ENCODE data around the gene SETD7. TPM values are rescaled to one million over a fixed set of nuclear protein-coding genes. Genes with fewer than 3 reads are reported as not detected.

SETD7 gene
- total and polyA plus RNA-seq, 2 donors (not counting 3 experiments of a cell fraction or from before 2014, with no cell fraction given), result 18.8 to 39.9 TPM

GRCh38 chr4:139528377-139529005 lies 27.5 kb downstream of the SETD7 start:
- H3K27ac ChIP-seq (ENCODE audit: insufficient read depth, low read depth, low read length), result no peak overlapping the region

More at GRCh38 chr4:139528377-139529005, 27.5 kb downstream of the SETD7 start:
- Histone ChIP-seq H3K4me2 (ENCODE audit: insufficient read depth, low read length) (no peak overlapping the region), H3K36me3 (ENCODE audit: control insufficient read depth in 2 of 2, extremely low read depth in 1 of 2, insufficient read depth in 2 of 2, low read length in 2 of 2) (peaks cover 7 to 15% of the 10 kb centered on the region in 2 experiments), H3K79me2 (ENCODE audit: control insufficient read depth, insufficient read depth, low read length) (no peaks in the 10 kb centered on the region), H3K27me3 (ENCODE audit: control insufficient read depth in 2 of 2, insufficient read depth in 2 of 2, low read length in 2 of 2) (no peaks in the 10 kb centered on the region), H4K20me1 (replicated peaks; ENCODE audit: control insufficient read depth, extremely low read depth, insufficient read depth, low read length) (no peaks in the 10 kb centered on the region), H3K9me1 (replicated peaks; ENCODE audit: control insufficient read depth, extremely low read depth, insufficient read depth, low read length) (no peaks in the 10 kb centered on the region), H3K4me1 (ENCODE audit: control insufficient read depth, extremely low read depth, insufficient read depth, low read length) (no peaks in the 10 kb centered on the region), H2AFZ (ENCODE audit: low read depth, low read length) (no peak overlapping the region), H3K9me3 (replicated peaks; ENCODE audit: control insufficient read depth, insufficient read depth, low read length) (no peaks in the 10 kb centered on the region), H3K9ac (replicated peaks; ENCODE audit: extremely low read depth, insufficient read depth, low read length) (no peak overlapping the region), H3K4me3 (replicated peaks in 1 of 3; ENCODE audit: insufficient read depth in 1 of 3, low read depth in 1 of 3, low read length in 3 of 3) (no peak overlapping the region)
- no TSS peak for BruUV-seq (replicated peaks)
- dilution Hi-C loops (cut with MboI; ENCODE audit: extremely low pct_ligation_motif_present, low sequenced_read_pairs) (no loop called here), intact Hi-C loops (cut with micrococcal nuclease) (no loop called here)
- TF ChIP-seq CTCF (IDR thresholded peaks at IDR 0.05; ENCODE audit: extremely low read depth in 1 of 2, insufficient read depth in 1 of 2, low read depth in 1 of 2, low read length in 2 of 2), result no peak
- no peak for TF ChIP-seq EZH2 (IDR thresholded peaks at IDR 0.05; ENCODE audit: borderline replicate concordance, low read depth, low read length, severe bottlenecking)
- POLR2A ChIA-PET, result no interaction called here
- FAIRE-seq (no peak), DNase-seq (ENCODE audit: low read depth, low spot score) (no peak)
- CTCF ChIA-PET, result interaction anchor here (1.5 to 1.6 kb wide), 2 partner anchors 19 to 498 kb away, joined by 5 to 10 read pairs; no protein-coding TSS in a partner anchor

Measured in endothelial cell of umbilical vein (primary cell).